ENCODE results near the gene CFAP299.
"Not testable (repeated sequence)": the region's sequence is repeated elsewhere in the genome, so short reads cannot be mapped to it uniquely, and the experiment has no call there.

The CFAP299 gene

DNA sequence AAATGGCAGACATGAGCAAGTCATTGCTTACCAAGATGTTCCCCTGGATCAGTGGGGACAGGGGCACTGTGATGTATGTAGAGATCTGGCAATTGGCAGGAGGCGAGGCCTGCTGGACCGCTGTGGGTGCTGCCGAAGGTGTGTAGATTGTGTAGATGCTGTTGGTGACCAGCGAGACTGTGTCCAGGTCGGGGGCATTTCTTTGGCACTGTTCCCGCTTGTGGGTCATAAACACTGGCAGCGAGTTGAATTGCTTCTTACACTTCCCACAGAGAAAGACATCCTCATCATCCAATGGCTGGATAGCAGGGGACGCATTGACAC lies 52.7 kb downstream of the CFAP299 start:
- no peak for DNase-seq (ENCODE audit: low read depth, low spot score)

DNA sequence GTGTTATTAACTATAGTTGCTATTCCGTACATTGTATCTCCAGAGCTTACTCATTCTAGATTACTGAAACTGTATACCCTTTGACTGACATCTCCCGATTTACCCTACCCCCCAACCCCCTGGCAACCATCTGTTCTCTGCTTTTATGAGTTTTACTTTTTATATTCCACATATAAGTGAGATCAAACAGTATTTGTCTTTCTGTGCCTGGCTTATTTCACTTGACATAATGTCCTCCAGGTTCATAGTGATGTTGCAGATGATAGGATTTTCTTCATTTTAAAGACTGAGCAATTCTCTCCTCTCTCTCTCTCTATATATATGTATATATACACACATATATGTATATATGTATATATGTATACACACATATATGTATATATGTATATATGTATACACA lies 54.6 kb downstream of the CFAP299 start:
- no peak for DNase-seq (ENCODE audit: low read depth, low spot score)

GRCh38 chr4:80393246-80393969 lies 57.9 kb downstream of the CFAP299 start:
- no peak for DNase-seq (ENCODE audit: low read depth, low spot score)

DNA sequence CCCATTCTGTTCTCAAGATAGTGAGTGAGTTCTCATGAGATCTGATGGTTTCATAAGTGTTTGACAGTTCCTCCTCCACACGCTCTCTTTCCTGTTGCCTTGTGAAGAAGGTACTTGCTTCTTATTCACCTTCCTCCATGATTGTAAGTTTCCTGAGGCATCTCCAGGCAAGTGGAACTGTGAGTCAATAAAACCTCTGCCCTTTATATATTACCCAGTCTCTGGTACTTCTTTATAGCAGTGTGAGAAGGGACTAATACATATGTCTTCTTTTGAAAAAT lies 58.4 kb downstream of the CFAP299 start:
- DNase-seq (ENCODE audit: low read depth, low spot score), result no peak

DNA sequence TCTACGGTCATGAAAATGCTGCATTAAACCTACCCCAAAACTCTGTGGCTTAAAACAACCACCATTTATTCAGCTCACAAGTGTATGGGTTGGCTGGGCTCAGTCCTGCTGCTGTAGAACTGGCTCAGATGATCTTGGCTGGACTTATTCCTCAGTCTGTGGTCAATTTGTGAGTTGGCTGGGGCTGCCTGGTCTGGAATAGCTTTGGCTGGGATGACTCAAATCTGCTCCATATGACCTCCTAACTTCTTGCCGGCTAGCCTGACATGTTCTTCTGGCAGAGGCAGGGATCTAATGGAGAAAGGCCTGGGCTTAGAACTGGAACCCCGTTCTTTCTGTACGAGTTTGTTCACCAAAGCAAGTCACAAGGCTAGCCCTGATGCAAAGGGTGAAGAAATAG lies 71.7 kb downstream of the CFAP299 start:
- no peak for DNase-seq (ENCODE audit: low read depth, low spot score)

GRCh38 chr4:80409809-80410208 lies 74.3 kb downstream of the CFAP299 start:
- no peak for DNase-seq (ENCODE audit: low read depth, low spot score)

DNA sequence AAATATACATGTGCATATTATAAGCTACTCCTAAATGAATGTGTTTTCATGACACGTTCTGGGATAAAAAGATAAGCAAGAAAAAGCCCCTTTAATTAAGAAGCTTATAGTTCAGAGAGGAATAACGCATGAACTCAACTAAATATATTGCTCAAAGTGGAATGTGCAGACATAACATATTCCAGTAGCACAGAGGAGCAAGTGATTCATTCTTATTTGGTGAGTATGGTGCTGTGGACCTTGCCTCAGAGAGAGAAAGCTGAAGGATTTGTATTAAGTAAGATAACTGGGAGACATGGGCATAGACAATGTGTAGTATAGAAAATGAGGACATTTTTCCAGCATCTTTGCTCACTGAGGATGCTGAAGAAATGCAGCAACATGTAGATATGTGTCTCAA lies 76.8 kb downstream of the CFAP299 start:
- DNase-seq (ENCODE audit: low read depth, low spot score), result no peak

DNA sequence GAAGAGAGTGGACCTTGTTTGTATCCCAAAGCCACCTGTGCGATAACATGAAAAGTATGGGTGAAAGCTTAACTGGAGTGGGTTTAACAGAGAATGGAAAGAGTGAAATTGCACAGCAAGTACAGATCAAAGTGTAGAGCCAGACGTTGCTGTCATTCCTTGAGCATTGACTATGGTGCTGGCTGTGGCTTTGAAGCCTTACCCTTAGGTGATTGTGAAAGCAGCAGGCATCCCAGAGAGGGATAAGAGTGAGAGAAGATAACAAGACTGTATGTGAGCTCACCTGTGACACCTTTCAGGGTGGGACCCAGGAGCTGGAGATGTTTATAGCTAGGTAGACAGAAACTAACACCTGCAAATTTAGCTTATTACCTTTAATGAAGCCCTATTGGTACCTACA lies 77.6 kb downstream of the CFAP299 start:
- DNase-seq (ENCODE audit: low read depth, low spot score), result no peak

- no peak for DNase-seq (ENCODE audit: low read depth, low spot score)
Measured at GRCh38 chr4:80417019-80417418, 81.5 kb downstream of the CFAP299 start.

- no peak for DNase-seq (ENCODE audit: low read depth, low spot score)
Measured at GRCh38 chr4:80419946-80420345, 84.4 kb downstream of the CFAP299 start.

GRCh38 chr4:80420638-80421037 lies 85.1 kb downstream of the CFAP299 start:
- DNase-seq (ENCODE audit: low read depth, low spot score), result no peak

- no peak for DNase-seq (ENCODE audit: low read depth, low spot score)
Measured at GRCh38 chr4:80422727-80423404, 87.3 kb downstream of the CFAP299 start.

DNA sequence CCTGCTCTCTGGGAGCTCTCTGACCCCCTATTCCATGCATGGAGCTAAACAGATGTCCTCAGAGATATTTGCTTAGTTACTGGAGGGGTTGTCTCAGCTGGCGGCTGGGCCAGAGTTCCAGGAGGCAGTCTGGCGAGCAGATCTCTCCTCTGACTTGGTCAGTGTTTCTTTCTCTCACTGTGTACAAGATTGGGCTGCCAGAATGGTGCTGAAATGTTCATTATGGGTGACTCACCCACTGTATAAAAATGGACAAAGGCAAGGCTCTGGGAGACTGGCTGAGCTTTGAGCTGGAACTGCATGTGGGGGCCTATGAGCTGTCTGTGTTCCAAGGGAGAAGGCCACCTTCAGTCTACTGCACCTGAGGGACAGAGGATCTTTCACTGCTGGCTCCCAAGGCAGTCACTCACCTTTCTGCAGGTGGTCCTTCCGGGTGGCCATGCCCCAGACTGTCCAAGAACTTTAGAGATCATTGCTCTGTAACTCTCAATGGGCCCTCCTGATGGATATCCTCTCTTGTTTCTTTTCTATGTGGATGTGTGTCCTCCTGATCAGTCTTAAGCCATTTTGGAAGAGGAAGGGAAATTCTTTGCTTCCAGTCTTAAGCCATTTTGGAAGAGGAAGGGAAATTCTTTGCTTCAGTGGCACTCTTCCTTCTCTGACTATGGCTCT lies 88.2 kb downstream of the CFAP299 start:
- DNase-seq (ENCODE audit: low read depth, low spot score), result no peak

- DNase-seq (ENCODE audit: low read depth, low spot score), result no peak
Measured at GRCh38 chr4:80424225-80424581, 88.7 kb downstream of the CFAP299 start.

- no peak for DNase-seq (ENCODE audit: low read depth, low spot score)
Measured at GRCh38 chr4:80425124-80426100, 89.9 kb downstream of the CFAP299 start.

- no peak for DNase-seq (ENCODE audit: low read depth, low spot score)
Measured at GRCh38 chr4:80431203-80431965, 95.9 kb downstream of the CFAP299 start.

DNA sequence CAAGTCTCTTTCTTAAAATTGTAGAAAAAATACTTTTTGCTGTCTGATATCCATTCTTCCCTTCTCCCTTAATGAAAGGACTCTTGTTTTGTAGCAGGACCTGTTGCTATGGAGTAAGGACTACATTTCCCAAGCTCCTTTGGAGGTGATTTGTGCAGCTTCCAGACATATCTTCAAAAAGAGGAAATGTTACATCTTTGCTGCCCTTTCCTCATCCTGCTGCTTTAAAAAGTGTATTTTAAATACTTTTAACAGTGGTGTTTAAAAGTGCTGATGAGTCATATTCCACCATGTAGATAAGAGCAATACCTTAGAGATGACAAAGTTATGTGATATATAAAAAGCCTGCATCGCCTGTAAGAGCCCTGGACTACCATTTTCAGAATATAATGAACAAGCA lies 98.7 kb downstream of the CFAP299 start:
- no peak for DNase-seq (ENCODE audit: low read depth, low spot score)

GRCh38 chr4:80438016-80438415 lies 102.5 kb downstream of the CFAP299 start:
- DNase-seq (ENCODE audit: low read depth, low spot score), result no peak

DNA sequence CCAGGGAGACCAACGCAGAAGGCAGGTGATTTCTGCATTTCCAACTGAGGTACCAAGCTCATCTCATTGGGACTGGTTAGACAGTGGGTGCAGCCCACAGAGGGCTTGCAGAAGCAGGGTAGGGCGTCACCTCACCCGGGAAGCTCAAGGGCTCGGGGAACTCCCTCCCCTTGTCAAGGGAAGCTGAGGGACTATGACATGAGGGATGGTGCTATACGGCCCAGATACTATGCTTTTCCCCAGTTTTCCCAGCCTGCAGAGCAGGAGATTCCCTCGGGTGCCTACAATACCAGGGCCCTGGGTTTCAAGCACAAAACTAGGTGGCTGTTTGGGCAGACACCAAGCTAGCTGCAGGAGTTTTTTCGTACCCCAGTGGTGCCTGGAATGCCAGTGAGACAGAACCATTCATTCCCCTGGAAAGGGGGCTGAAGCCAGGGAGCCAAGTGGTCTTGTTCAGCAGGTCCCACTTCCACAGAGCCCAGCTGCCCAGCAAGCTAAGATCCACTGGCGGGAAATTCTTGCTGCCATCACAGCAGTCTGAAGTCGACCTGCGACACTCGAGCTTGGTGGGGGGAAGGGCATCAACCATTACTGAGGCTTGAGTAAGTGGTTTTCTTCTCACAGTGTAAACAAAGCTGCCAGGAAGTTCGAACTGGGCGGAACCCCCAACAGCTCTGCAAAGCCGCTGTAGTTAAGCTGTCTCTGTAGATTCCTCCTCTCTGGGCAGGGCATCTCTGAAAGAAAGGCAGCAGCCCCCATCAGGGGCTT lies 103.9 kb downstream of the CFAP299 start:
- DNase-seq (ENCODE audit: low read depth, low spot score), result not testable (repeated sequence)

DNA sequence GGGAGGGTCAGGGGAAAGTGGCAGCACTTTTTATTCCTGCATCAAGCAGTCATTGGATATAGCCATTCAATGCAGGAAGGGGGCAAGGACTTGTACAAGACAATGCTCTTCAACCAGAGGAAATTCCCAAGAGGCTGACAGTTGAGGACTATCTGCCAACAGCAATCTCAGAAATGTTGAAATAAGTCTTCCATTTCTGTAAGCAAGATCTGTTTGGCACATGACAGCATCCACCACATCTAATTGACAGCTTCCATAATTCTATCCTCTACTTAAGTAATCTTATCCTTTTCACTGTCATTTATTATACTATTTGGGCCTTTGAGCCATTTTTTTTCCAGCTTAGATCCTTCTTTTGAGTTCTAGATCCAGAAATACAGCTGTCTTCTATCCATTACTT lies 110.7 kb downstream of the CFAP299 start:
- no peak for DNase-seq (ENCODE audit: low read depth, low spot score)

DNA sequence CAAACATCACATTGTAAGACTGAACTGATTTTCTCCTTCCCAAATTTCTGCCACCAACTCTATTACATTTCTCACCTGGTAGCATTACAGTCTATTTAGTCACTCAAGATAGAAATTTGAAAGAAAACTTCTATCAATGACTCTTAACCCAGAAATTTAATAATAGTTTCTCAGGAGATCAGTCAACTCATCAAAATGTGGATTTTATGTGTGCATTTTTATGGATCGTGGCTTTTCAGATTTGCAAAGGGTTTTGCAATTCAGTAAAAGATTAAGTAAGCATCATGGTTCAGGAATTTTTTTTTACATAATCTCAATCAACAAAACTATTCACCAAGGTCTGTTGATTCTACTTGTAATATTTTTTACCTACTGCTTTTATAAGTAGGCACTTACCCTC lies 111.1 kb downstream of the CFAP299 start:
- DNase-seq (ENCODE audit: low read depth, low spot score), result no peak

Measured in iPS DF 19.7 (cell line).